Hippocampal formation (tissue), 2 donors: ENCODE results near the gene TMEM212.

ENCODE experiments used
- DNase-seq, 2 donors: peaks; one replicate each; lab custom pipeline; 2025; lab: John Stamatoyannopoulos, UW

The TMEM212 gene

DNA sequence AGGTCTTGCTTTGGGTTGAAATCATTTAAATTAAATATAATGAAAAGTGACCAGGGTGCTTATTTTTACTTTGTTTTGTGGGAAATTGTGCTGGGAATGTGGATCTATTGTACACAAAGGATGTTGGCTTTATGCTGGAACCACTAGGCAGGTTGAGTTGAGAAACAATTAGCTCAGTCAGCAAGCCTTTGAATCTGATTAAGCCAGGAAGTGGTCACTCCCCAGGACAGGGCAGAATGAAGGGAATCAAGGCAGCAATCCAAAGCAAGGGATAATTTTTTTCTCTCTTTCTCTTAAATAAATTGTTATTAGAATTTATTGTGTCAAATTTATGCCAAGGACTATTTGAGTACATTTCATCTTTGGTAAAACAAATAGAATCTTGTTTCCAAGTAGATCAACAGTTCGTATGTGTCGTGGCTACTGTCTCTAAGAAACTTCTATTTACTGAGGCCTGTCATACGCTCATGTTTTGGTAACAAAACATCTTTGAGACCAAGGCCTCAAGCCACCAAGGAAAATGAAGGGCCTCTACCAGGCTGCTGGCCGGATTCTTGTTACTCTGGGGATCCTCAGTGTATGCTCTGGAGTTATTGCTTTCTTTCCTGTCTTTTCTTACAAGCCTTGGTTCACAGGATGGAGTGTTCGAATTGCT is at the start of gene TMEM212:
TSS of gene TMEM212 (plus strand) at position 486 of the 655 bp plus-strand sequence. CDS start at position 521, 35 bp downstream.
- no peak for DNase-seq

DNA sequence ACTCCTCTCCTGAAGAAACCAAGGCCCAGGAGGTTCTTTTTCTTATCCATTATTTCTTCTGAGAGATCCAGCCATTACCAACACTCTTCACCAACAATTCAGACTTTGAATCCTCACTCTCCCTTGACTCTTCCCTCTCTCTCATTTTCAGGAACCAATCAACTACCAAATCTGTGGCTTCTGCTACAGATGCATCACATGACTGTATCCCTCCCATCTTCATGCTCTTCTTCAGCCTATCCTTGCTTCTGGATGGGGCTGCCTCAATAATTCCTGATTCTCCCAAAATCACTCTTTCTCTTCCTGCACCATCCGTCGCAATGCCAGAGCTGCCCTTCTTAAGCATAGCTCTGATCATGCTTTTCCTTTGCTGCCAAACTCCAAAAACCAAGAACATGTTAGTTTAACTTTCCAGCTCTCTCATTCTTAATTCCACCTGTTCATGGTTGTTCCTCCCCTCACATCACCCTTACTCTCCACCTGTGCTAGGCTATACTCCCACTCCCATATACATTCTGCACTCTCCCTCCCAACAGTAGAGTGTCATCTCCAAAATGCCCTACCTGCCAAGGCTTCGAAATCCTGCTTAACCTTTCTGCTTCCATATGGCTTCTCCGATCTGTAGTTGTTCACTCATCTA is 46.4 kb upstream of the TMEM212 start:
- no peak for DNase-seq

DNA sequence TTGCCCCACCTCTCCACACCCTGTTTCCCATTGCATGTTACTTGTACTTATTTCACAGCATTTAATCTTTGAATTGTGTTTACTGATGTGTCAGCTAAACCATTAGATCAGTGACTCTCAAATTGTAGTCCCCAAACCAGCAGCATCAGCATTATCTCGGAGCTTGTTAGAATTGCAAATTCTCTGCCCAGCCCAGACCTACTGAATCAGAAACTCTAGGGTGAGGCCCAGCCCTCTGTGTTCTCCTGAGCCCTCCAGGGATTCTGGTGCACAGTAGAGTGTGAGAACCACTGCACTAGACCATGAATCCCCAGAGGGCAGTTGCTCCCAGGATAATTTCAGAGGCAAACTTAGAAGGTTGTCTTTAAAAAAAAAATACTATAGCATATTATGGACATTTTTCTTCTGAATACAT is 45.9 kb upstream of the TMEM212 start:
- DNase-seq = no peak

DNA sequence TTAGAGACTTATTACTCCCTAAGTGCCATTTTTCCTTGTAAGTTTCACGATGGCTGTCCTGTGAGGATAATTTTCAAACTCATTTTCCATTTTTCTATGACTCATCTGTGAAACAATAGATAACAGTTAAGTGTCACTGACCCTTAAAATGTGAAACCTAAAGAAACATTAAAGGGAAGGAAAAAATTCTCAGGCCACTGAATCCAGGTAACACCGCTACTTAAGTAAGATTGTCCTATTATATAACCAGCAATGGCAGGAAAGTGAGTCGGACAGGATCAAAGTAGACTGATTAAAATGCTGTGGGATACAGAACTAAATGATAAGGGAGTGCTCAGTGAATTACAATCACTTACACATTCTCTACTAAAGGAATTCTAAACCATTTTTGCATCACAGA is 45.3 kb upstream of the TMEM212 start:
- DNase-seq = no peak

DNA sequence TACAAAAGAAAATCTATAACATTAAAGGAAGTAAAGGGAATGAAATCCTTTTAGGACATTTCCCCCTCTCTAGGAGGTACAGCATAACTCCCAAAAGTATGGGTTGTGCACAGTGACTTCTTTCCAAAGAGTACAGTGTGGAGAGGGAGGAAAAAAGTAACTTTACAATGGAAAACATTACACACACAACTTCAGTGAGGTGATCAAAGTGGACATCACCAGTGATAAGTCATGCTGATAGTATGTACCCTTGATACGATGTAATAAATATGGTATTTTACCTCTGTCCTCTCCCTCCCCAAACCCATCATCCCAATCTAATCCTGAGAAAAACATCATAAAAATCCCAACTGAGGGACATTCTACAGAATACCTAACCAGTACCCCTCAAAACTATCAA is 43.6 kb upstream of the TMEM212 start:
- DNase-seq = no peak

DNA sequence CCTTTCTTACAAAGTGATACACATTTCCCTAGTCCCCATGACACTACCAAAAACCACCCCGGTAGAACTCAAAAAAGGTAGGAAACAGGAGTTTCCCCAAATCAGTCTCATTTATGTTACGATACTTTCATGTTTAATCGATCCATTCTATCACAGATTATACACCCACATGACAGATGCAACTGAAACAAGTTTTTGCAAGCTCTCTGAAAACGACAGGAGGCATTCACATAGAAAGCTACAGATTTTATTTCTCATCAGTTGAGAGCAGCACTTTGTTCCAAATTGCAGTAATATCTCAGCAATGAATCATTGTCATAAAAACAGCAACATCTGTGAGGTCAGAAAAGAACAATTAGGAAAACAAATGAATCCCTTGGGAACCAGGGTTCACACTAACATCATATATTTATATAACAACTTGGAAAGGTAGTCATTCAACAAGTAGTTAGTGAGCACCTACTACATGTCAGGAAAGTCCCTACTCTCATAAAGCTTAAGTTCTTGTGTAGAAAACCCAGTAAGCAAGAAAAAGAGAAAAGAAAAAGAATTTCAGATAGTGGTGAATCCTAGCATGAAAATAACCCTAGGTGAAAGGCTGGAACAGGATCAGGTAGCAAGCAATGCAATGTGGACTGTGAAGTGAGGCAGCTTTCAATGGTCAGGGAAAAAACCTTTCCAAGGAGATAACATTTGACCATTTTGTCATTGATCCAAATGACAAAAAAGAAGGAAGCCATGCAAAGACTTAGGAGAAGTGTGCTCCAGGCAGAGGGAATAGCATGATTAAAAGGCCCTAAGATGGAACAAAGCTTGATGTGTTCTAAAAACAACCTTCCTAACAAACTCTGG is 41.2 kb upstream of the TMEM212 start:
- DNase-seq = no peak

DNA sequence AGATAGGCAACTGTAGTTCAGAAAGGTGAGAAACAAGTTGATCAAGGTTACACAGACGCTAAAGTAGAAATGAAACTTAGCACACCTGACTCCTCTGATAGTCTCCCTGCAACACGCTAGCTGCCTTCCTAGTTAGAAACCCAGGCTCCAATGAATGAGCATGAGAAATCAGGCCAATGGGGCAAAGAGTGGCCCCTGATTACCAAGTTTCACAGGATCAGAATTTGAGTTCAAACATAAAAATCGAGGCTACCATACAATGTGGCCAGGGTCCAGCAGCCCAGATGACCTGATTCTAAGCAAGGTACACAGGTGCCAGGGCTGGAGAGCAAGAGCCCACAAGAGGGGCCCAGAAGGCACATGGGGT is 40.6 kb upstream of the TMEM212 start:
- no peak for DNase-seq

DNA sequence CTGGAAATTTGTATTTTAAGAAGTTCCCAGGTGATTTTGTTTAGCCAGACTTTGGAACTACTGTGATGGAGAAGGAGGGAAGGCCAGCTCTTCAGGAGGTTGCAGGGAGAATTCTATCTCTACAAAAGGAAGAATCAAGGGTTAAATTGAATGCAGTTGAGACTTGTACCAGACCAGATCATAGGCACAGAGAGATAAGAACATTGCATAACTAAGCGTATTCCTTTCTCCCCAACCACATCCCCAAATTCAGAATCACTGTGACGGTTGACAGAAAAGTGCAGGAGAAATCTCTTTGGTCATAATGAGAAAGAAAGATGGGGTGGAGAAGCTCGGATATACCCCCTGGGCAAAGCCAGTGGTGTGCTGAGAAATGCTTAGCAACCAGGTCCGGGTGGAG is 40.1 kb upstream of the TMEM212 start:
- DNase-seq = no peak

DNA sequence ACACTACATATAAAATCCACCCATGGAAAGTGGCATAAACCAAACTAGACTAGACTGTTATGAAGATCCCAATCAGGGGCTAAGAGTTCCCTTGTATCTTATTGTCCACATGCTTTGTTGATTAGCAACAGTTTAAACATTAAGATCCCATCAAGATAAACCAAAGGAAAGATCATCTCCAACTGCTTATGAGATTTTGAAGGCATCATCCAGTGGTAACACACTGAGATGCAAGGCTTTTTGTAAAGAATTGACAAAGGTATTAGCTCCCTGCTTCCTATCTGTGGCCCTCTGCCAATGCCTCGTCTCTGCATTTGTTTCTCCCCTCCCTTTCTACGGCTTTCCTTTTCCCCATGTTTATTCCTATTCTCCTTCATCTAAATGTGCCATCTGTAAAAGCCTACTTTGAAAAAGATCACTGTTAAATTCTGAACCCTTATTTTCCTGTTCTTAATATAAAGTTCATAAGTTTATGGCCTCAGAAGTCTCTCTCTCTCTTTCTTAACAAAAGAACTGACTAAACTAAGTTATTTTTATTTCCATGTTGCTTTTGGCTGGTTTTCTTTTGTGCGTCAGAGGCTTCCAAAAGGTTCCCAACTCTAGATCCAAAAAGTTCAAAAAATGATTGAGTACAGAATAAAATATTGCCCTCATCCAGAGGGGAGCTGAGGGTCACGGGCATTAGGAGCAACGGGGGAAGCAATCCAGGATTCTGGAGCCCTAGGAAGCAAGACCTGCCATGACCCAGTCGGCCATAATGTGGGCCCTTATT is 38.3 kb upstream of the TMEM212 start:
- DNase-seq = no peak

DNA sequence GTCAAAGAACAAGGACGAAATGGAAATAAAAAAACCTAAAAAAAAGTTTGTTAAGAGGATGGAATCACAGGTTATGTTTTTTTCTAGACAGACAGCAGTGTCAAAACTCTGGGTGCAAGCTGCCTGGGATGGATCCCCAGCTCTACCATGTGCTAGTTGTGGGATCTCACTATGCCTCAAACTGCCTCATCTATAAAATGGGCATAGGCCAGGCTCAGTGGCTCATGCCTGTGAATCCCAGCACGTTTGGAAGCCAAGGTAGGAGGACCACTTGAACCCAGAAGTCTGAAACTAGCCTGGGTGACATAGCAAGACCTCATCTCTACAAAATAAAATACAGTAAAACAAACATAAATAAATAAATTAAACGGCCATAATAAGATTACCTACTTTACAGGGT is 37.5 kb upstream of the TMEM212 start:
- DNase-seq = no peak

DNA sequence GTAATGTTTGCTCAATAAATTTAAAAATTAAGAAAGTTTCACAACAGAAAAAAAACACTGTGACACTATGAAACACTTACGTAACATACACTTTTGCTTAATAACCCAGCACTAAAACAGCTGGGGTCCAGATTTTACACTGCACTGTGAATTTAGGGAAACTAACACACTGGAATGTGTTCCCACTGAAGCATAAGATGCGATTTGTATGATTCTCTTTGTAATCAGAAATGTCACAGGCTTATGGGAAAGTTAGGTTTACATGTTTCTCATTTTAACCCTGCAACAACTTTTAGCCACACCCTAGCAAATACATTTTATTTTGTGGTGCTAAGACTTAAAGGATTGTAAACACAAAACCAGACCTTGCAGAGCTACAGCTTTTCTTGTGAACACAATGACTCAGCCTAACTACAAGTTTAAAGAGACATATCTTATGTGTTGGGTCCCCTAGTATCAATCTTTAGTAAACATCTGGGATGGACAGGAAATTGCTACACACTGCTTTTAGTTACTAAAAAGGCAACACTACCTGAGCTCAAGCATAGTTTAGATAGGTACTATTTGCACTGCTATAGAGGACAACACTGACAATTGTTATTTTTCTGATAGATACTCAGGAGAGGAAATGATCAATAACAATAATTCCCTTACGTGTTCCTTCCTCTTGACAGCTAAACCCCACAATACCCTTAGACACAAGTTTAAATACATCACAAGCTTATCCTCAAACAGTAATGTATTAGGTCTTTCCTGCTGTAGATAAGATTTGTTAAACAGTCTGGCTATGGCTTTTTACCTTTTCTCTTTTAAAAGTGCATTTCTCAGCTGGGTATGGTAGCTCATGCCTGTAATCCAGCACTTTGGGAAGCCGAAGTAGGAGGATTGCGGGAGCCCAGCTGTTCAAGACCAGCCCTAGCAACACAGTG is 36.7 kb upstream of the TMEM212 start:
- no peak for DNase-seq

DNA sequence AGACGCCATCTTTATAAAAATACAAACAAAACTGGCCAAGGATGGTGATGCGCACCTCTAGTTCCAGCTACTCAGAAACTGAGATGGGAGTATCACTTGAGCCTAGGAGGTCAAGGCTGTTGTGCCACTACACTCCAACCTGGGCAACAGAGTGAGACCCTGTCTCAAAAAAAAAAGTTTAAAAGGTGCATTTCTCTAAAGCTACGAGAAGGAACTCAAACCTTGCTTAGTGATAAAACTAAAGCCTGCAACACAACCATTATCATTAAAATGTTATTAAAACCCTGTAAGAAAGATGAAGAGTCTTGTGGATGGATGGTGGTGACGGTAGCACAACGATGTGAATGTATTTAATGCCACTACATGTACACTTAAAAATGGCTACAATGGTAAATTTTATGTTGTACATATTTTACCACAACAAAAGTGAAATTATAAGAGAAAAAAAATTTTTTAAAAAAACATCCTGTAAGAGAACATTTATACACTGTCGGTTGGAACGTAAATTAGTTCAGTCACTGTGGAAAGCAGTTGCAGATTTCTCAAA is 35.9 kb upstream of the TMEM212 start:
- no peak for DNase-seq

DNA sequence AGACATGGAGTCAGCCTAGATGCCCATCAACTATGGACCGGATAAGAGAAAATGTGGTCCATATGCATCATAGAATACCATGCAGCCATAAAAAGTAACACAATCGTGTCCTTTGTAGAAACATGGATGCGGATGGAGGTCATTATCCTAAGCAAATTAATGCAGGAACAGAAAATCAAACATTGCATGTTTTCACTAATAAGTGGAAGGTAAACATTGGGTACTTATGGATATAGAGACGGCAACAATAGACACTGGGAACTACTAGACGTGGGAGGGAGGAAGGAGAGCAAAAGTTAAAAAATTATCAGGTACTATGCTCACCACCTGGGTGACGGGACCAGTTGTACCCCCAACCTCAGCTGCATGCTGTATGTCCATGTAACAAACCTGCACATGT is 35.3 kb upstream of the TMEM212 start:
- DNase-seq = no peak

DNA sequence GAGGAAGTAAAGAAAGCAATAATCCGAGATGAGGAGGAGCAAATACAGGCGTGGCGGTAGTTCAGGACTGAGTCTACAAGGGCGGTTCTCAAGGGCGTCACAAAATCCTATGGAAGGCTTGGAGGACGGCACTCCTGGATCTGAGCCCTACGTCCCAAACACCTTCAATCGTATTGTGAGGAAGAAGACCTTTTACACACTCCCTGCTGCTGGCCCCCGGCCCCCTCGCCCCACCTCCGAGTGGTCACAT is 33.6 kb upstream of the TMEM212 start:
- DNase-seq = no peak

DNA sequence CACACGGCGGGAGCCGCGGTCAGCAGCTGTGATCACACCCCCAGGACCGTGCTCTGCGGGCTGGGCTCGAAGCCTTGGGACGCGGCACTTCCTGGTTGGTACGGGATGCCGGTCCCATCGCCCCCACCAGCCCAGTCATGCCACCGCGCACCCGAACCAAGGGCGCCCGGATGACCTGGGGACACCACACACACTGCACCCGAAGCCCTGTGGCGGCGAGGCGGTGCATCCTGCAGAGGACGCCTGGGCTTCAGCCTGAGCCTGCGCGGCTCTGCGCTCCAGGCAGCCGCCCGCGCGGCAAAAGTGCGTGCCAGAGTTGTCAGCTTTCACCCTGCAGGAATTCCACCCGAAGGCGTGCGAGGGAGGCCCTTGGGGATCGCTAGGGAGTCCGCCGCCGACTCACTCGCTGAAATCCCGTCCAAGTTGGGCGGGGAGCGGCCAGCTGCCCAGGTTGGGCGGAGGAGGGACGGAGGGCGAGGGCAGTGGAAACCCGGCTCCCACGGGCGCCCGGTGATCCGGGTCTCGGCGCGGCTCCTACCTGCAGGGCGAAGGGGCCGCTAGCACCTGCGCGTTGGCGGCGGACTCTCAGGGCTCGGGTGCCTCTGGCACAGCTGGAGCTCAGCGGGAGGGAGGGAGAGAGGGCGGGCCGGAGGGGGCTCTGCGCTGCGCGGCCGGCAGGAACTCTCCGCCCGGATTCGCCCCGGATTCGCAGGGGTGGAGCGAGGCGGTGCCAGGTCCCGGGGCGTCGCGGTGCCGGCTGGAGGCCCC is 33.1 kb upstream of the TMEM212 start, which contains the start of gene PLD1:
TSS of gene PLD1 (minus strand) at position 623 of the 768 bp plus-strand sequence. CDS start 72,432 bp downstream, outside the sequence.
- peak; percentile 58 to 80 for DNase-seq

DNA sequence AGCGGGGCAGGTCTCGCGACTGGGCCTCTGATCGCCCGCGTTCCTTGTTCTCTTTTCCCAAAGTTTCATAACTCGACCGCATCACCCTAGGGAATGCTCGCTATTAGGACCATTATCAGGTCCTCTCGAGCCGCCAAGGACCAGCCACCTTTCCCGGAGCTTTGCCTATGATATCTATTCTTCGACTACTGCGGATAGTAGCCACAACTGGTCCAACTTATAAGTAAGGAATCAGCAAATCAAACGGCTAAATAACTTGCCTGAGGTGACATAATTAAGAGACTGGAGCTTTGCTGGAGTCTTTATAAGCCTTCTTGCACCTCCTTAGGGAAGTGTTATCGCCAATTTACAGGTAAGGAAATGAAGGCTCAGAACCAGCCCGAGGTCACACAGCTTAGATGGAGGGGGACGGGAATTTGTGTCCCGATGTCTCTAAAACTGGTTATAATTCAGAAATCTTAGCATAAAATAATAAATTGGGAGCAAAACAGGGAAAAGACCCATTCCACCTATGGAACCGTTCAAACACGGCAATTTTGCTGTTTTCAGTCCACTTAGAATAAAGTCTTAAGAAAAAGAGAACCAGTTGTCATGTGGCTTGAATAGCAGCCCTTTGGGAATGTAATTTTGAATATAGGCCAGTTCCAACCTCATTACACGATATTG is 32.4 kb upstream of the TMEM212 start:
- DNase-seq = no peak

DNA sequence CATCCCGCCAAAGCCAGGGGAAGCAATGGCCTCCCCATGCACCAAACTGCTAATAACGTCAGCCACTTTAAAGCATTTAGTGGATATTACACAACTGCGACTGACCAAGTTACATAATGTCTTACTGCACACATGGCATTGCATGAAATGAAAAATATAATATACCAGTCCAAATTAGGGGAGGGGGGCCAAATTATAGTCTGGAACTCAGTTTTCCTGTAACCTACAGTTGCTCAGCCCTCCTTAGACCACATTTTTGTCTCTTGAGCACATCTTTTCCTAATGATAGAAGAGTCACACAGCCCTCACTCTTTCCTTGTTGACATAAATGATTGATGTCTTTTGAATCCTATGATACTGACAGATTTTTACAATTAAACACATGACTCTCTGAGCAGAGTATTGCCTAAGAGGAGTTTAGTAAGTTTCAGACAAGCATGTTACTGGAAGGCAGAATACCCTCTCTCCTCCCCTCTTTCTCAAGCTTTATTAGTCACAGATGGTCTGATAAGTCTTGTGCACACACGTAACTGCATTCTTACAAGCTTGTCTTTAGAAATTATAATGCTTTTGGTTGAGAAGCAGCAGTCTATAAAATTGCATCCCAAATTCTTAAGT is 31.7 kb upstream of the TMEM212 start:
- DNase-seq = no peak

DNA sequence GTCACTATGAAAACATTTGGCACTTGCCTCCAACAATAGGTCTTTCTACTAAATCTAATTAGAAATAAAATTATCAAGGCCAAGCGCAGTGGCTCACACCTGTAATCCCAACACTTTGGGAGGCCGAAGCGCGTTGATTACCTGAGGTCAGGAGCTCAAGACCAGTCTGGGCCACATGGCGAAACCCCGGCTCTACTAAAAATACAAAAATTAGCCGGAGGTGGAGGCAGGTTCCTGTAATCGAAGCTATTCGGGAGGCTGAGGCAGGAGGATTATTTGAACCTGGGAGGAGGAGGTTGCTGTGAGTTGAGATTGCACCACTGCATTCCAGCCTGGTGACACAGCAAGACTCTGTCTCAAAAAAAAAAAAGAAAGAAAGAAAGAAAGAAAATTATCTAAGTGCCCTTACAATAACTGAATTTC is 31.2 kb upstream of the TMEM212 start:
- no peak for DNase-seq

DNA sequence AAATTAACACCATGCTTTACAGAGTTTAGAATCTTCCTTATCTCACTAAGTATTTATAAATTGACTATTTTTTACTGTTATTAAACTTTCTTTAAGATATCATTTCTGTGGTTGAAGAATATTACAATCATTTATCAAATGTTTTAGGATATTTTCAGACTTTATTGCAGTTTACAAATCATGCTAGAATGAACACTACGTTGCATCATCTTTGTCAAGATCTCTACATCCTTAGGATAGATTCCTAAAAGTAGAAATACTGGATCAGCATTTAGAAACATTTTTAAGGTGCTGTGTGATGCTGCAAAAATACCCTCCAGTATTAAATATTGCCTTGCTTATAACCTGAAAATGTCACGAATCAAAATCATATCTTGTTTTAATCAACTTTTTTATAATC is 30.3 kb upstream of the TMEM212 start:
- no peak for DNase-seq
